ENCODE measurements around the gene LRRC7.

LRRC7 gene

GRCh38 chr1:69567652-69568420, at the start of gene LRRC7:
Gene LRRC7 (plus strand): TSS chr1:69567922. CDS start chr1:69568640, 718 bp downstream.
- no peak for DNase-seq (ENCODE audit: low read depth in 2 of 2)

DNA sequence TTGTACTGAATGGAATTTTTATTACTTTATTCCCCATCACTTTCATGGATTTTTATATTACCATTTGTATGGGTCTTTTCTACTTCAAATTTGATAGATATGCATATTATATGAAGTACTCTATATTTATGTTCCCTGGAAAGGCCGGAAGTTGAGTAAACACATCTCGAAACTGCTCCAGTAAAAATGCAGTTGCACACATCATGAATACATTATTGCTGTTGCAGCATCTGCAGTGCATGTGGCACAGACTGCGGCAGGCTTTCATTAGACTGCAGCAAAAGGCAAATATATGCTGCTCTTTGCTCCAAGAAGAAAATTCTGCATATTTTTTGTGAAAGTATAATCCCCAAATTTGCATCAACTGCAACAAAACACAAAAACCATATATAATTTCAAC, 48.7 kb upstream of the LRRC7 start:
- DNase-seq (ENCODE audit: low read depth in 2 of 2) = no peak

DNA sequence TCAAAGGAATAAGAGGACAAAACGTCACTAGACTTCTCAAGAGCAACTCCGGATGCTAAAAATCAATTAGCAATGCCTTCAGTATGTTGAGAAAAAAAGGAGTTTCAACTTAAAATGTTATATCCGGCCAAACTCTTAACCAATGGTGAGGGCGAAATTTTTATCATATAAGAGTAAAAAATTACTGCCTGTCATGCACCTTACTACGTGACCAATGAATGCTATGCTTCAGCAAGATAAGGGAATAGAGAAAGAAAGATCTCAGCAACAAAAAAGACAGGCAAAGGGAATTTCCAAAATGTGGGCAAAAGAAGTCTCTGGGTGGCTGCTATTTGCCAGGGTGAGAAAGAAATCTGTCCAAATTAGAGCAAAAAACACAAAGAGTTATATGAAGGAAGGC, 47.4 kb upstream of the LRRC7 start:
- no peak for DNase-seq (ENCODE audit: low read depth in 2 of 2)

DNA sequence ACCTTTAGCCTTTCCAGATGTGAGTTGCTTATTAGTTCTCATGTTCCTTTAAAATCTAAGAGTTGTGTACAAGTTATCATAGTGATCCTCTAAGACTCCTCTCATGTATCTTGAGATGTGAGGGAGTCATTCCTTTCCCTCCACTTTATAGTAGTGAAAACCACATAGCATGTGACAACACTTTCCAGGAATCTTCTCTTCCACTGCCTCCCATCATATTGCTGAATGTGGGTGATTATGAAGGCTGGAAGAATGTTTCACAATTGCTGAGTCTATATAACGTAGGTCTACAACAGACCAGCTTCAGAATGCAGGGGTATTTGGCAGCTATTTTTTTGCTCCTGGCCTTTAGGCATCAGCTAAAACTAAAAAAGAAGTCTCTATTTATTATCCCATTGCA, 44.7 kb upstream of the LRRC7 start:
- no peak for DNase-seq (ENCODE audit: low read depth in 2 of 2)

- DNase-seq (ENCODE audit: low read depth in 2 of 2) = no peak
Measured at GRCh38 chr1:69523461-69523860, 44.3 kb upstream of the LRRC7 start.

GRCh38 chr1:69524015-69524414, 43.7 kb upstream of the LRRC7 start:
- no peak for DNase-seq (ENCODE audit: low read depth in 2 of 2)

- DNase-seq (ENCODE audit: low read depth in 2 of 2) = no peak
Measured at GRCh38 chr1:69527273-69527672, 40.4 kb upstream of the LRRC7 start.

GRCh38 chr1:69528376-69528775, 39.3 kb upstream of the LRRC7 start:
- no peak for DNase-seq (ENCODE audit: low read depth in 2 of 2)

DNA sequence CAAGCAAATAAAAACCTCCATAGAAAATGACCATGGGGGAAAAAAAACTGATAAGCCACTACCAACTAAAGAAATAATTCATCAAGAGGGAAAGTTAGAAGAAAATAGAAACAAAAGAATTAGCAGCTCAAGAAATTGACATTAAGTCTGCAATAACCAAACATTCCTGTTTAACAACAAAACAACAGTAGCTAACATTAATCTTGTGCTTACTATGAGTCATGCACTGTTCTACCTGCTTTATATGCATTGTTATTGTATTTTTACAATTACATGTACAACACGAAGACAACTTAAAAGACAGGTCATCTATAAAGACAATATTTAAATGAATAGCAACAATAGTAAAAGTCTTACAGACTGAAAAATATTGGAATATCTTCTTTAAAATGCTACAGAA, 34.4 kb upstream of the LRRC7 start:
- no peak for DNase-seq (ENCODE audit: low read depth in 2 of 2)

DNA sequence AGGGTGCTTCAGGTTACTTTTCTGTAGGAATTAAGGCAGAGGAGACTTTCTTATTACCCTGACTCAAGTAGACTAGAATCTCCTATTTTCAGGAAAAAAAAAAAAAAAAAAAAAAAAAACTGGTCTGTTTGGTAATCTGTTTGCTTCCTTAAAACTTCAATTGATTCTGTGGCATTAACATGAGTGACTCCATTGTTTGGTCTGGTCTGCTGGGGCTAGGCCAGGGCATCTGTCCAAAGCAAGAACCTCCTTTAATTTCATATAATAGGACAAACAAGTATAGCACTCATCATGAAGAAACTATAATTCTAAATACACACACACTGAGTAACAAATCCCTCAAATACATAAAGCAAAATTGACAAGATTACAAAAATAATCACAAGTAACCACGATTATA, 32.9 kb upstream of the LRRC7 start:
- no peak for DNase-seq (ENCODE audit: low read depth in 2 of 2)

DNA sequence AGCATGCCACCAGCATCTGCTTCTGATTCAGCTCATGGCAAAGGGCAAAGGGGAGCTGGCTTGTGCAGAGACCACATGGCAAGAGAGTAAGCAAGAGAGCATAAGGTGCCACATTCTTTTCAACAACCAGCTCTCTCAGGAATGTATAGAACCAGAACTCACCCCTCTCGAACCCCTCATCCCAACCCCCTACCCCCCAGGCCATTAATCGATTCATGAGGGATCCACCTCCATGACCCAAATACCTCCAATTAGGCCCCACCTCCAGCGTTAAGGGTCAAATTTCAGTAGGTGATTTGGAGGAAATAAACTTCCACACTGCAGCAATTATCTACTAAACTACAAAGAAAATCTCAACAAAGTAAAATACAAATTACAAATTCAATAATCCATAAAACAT, 32.2 kb upstream of the LRRC7 start:
- no peak for DNase-seq (ENCODE audit: low read depth in 2 of 2)

- no peak for DNase-seq (ENCODE audit: low read depth in 2 of 2)
Measured at GRCh38 chr1:69540052-69540451, 27.7 kb upstream of the LRRC7 start.

GRCh38 chr1:69551476-69552324, 16.0 kb upstream of the LRRC7 start:
- no peak for DNase-seq (ENCODE audit: low read depth in 2 of 2)

DNA sequence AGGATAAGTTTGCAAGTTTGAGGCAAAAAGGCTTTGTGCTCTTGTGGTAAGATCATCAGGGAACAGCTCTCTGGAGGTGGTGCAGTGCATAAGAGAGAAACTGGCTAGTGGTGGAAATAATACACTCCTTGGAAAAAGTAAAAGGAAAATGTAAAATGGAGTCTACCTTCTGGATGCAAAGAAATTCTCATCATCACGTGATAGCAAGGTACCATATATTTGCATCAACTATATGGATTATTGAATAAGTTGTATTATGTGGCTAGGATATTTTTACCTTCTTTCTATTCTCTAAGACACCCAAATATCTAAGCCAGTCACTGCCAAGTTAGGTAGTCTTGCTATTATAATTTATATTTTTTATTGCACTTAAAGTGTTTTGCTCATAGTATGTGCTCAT, 14.0 kb upstream of the LRRC7 start:
- no peak for DNase-seq (ENCODE audit: low read depth in 2 of 2)

GRCh38 chr1:69568421-69569174, 876 bp downstream of the LRRC7 start:
- no peak for DNase-seq (ENCODE audit: low read depth in 2 of 2)

DNA sequence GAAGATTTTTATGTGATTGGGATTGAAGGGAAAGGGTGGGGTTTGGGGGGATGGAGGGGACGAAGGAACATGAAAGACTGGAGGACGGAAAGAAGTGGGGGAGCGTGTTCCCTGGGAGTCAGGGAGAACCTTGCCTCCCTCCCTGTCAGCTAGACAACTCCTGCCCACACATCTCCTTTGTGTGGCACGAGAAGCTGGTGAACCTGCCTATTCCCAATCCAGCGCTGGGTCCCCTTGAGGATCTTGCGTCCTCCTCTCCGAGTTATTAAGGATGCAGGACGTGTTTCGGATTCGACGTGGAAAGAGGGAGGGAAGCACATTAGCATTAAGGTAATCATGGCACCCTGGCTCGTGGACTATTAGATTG, 1.4 kb downstream of the LRRC7 start:
- no peak for DNase-seq (ENCODE audit: low read depth in 2 of 2)

DNA sequence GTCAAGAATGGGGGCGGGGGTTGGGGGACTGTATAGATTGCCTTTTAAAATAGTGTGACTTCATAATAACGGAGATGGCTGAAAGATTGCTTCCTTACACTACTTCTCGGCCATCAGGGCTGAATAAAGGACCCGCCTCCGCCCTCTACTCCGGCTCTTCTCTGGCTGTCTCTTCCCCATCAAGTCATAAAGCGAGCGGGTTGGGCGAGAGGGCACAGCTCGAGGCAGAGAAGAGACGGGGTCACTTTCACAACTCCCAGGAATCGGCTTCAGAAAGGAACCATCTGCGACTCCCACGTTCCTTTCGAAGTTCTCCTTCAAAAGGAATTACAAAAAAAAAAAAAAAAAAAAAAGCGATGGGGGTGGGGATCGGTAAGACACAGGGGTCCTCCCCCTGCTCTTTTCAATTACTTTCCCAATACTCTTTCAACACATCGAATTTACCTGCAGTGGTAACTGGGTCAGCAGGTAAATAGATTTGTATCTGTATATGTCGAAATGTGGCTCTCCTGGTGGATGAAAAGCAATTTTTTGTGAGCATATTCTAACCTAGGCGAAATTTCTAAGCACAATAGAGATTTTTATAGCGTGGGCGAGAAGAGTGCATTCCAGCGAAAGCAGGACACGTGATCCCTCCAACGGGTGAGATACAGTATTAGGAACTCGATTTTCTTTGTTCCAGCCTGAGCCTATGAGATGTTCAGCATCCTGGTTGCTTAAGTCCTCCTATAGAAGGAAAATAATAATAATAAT, 2.0 kb downstream of the LRRC7 start:
- no peak for DNase-seq (ENCODE audit: low read depth in 2 of 2)

- no peak for DNase-seq (ENCODE audit: low read depth in 2 of 2)
Measured at GRCh38 chr1:69570356-69570755, 2.6 kb downstream of the LRRC7 start.

DNA sequence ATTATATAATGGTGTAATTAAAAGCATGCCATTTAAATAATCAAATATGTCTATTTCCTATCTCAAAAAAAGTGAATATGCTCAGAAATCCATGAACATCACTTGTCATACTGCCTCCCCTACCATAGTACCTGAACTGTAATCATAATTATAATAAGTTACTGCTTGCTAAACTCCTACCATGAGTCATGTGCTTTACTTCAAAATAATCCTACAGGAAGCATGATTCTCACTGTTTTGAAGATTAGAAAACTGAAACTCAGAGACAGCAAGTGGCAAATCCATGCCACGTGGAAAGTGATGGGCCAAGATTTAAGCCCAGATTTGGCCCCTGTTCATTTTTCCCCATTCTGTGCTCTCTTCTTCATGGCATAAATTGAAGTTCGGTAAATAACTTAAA, 5.2 kb downstream of the LRRC7 start:
- no peak for DNase-seq (ENCODE audit: low read depth in 2 of 2)

GRCh38 chr1:69573911-69574310, 6.2 kb downstream of the LRRC7 start:
- no peak for DNase-seq (ENCODE audit: low read depth in 2 of 2)

DNA sequence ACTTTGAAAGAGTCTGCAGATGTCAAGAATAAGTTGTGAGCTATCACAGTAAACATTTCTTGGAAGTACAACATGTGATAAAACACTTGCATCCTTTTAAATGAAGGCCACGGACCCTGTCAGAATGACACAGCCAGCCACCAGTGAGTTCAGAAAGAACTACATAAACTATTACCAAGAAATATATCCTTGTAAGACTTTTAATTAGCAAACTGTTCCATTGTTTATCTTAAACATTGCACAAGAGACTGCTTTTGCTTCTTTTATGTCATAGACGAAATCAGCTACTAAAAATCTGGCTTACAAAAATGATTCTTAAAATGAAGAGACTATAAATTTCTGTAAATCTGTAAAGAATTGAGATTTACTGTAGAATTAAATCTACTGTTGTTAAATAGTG, 17.9 kb downstream of the LRRC7 start:
- no peak for DNase-seq (ENCODE audit: low read depth in 2 of 2)

DNA sequence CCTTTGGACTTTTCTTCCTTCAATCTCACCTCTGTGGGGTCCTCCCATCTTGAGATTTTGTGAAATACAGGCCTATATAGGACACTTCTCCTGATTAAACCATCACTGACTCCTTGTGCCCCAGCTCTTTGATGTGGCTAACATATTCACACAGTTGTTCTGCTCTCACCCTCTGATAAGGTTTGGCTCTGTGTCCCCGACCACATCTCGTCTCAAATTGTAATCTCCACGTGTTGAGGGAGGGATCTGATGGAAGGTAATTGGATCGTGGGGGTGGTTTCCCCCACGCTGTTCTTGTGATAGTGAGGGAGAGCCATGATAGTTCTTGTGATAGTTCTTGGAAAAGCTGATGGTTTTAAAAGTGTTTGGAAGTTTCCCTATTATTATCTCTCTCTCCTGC, 19.7 kb downstream of the LRRC7 start:
- no peak for DNase-seq (ENCODE audit: low read depth in 2 of 2)

Measured in stimulated activated CD4-positive, alpha-beta T cell treated with anti-CD3 and anti-CD28 coated beads, Interleukin-1b, Interleukin-23, amount 100 ng/mL, for 1 hour (primary cell).